ENCODE data around the gene NUCKS1. TPM values are rescaled to one million over a fixed set of nuclear protein-coding genes. Genes with fewer than 3 reads are reported as not detected.

Gene NUCKS1
- total and polyA plus RNA-seq, 2 donors from 2014 or later: 101 to 182 TPM

DNA sequence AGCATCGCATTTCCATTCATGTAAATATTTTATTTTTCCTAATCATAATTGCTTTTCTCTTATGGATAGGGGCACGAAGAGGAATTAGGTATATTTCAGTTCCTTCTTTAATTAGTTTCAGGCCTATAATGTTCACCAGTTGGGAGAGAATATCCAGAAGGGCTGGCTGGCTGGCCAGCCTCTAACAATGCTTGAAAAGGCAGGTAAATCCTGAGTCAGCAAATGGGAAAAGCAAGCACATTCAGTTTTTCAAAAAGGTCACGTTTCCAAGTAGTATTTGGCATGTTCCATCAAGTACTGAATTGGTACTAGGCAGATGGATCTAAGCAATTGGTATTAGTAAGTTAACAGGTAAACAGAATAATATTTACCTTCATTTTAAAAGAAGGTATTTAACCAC is 17.3 kb upstream of the NUCKS1 start:
- Histone ChIP-seq H3K27me3 (ENCODE audit: control insufficient read depth, insufficient read depth, low read length) (no peaks in the 10 kb centered on the region), H3K27ac (ENCODE audit: low read depth in 2 of 2, low read length in 2 of 2) (no peak overlapping the region), H3K4me1 (ENCODE audit: control insufficient read depth in 2 of 3, insufficient read depth in 2 of 3, low read depth in 1 of 3, low read length in 3 of 3) (peaks cover 0 to 5% (median 0%) of the 10 kb centered on the region in 3 donors), H3K9ac (ENCODE audit: low read length in 3 of 3) (no peak overlapping the region), H3K4me3 (ENCODE audit: low read length in 3 of 3) (no peak overlapping the region), H3K9me3 (ENCODE audit: control insufficient read depth in 2 of 3, insufficient read depth in 1 of 3, low read length in 3 of 3) (no peaks in the 10 kb centered on the region), H3K36me3 (ENCODE audit: control insufficient read depth in 2 of 3, insufficient read depth in 3 of 3, low read length in 3 of 3) (peaks cover 0 to 6% (median 2%) of the 10 kb centered on the region in 3 donors)
- DNase-seq: no peak
- intact Hi-C loops (cut with DNase I): no loop called here
- FAIRE-seq: no peak
- TF ChIP-seq, protein P1, sequence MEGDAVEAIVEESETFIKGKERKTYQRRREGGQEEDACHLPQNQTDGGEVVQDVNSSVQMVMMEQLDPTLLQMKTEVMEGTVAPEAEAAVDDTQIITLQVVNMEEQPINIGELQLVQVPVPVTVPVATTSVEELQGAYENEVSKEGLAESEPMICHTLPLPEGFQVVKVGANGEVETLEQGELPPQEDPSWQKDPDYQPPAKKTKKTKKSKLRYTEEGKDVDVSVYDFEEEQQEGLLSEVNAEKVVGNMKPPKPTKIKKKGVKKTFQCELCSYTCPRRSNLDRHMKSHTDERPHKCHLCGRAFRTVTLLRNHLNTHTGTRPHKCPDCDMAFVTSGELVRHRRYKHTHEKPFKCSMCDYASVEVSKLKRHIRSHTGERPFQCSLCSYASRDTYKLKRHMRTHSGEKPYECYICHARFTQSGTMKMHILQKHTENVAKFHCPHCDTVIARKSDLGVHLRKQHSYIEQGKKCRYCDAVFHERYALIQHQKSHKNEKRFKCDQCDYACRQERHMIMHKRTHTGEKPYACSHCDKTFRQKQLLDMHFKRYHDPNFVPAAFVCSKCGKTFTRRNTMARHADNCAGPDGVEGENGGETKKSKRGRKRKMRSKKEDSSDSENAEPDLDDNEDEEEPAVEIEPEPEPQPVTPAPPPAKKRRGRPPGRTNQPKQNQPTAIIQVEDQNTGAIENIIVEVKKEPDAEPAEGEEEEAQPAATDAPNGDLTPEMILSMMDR (IDR thresholded peaks at IDR 0.05; ENCODE audit: borderline replicate concordance, extremely low read depth, insufficient read depth): no peak

DNA sequence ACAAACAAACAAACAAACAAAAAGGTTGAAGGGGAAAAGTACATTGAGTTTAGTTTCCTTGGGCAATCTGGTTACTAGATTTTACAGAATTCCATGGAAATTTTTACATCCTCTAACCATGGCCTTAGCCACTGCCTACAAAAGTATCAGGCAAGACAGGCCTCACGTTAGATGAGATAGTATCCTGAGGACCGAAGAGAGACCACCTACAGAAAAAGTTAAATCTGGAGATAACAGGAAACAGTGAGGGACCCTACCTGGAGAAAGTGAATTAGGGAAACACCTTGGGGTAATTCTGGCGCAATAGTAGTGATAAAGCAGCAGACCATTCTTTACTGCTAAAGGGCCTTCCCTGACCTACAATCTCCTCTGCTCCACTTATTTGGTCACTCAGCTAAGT is 16.6 kb upstream of the NUCKS1 start:
- no peak overlapping the region for H3K4me3 ChIP-seq (ENCODE audit: low read length in 3 of 3)
- no peaks in the 10 kb centered on the region for H3K27me3 ChIP-seq (ENCODE audit: control insufficient read depth, insufficient read depth, low read length)
- FAIRE-seq (no peak), DNase-seq (no peak)
- no peak overlapping the region for H3K9ac ChIP-seq (ENCODE audit: low read length in 3 of 3)
- no peaks in the 10 kb centered on the region for H3K9me3 ChIP-seq (ENCODE audit: control insufficient read depth in 2 of 3, insufficient read depth in 1 of 3, low read length in 3 of 3)
- peaks cover 0 to 4% (median 0%) of the 10 kb centered on the region in 3 donors for H3K4me1 ChIP-seq (ENCODE audit: control insufficient read depth in 2 of 3, insufficient read depth in 2 of 3, low read depth in 1 of 3, low read length in 3 of 3)
- peaks cover 0 to 6% (median 2%) of the 10 kb centered on the region in 3 donors for H3K36me3 ChIP-seq (ENCODE audit: control insufficient read depth in 2 of 3, insufficient read depth in 3 of 3, low read length in 3 of 3)
- H3K27ac ChIP-seq (ENCODE audit: low read depth in 2 of 2, low read length in 2 of 2): no peak overlapping the region
- TF ChIP-seq, protein P1 (IDR thresholded peaks at IDR 0.05; ENCODE audit: borderline replicate concordance, extremely low read depth, insufficient read depth): no peak
- intact Hi-C loops (cut with DNase I): no loop called here

DNA sequence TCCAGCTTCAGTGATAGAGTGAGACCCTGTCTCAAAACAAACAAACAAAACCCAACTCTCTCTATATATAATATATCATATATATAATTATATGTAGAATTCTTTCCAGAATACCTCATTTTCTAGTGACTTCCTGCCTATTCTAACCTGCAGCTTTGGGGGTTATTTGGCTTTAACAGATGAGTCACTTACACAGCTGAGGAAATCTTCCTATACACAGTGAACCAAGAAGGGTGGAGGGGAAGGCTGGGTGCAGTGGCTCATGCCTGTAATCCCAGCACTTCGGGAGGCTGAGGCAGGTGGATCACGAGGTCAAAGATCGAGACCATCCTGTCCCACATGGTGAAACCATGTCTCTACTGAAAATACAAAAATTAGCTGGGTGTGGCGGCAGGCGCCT is 16.1 kb upstream of the NUCKS1 start:
- no peaks in the 10 kb centered on the region for H3K4me1 ChIP-seq (ENCODE audit: control insufficient read depth in 2 of 3, insufficient read depth in 2 of 3, low read depth in 1 of 3, low read length in 3 of 3)
- TF ChIP-seq, protein P1 (IDR thresholded peaks at IDR 0.05; ENCODE audit: borderline replicate concordance, extremely low read depth, insufficient read depth): no peak
- FAIRE-seq: no peak

DNA sequence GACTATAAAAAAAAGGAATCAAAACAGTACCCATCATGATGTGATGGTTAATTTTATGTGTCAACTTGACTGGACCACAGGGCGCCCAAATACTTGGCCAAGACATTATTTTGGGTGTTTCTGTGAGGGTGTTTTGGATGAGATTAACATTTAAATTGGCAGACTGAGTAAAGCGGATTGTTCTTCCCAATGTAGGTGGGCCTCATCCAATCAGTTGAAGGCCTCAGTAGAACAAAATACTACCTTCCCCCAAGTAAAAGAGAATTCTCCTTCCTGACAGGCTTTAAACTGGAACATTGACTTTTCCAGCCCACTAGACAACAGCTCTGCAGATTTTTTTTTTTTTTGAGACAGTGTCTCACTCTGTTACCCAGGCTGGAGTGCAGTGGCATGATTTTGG is 14.6 kb upstream of the NUCKS1 start:
- TF ChIP-seq, protein P1 (IDR thresholded peaks at IDR 0.05; ENCODE audit: borderline replicate concordance, extremely low read depth, insufficient read depth): no peak
- H3K9ac ChIP-seq (ENCODE audit: low read length in 3 of 3): no peak overlapping the region

More for the DNA sequence above, 16.1 kb upstream of the NUCKS1 start:
- Histone ChIP-seq H3K27ac (ENCODE audit: low read depth in 2 of 2, low read length in 2 of 2) (no peak overlapping the region), H3K9ac (ENCODE audit: low read length in 3 of 3) (no peak overlapping the region), H3K4me3 (ENCODE audit: low read length in 3 of 3) (no peak overlapping the region), H3K27me3 (ENCODE audit: control insufficient read depth, insufficient read depth, low read length) (no peaks in the 10 kb centered on the region), H3K9me3 (ENCODE audit: control insufficient read depth in 2 of 3, insufficient read depth in 1 of 3, low read length in 3 of 3) (no peaks in the 10 kb centered on the region), H3K36me3 (ENCODE audit: control insufficient read depth in 2 of 3, insufficient read depth in 3 of 3, low read length in 3 of 3) (peaks cover 0 to 6% (median 2%) of the 10 kb centered on the region in 3 donors)
- no peak for DNase-seq
- intact Hi-C loops (cut with DNase I): no loop called here

More for the DNA sequence above, 14.6 kb upstream of the NUCKS1 start:
- no peak for DNase-seq
- no peak for FAIRE-seq
- Histone ChIP-seq H3K4me1 (ENCODE audit: control insufficient read depth in 2 of 3, insufficient read depth in 2 of 3, low read depth in 1 of 3, low read length in 3 of 3) (no peaks in the 10 kb centered on the region), H3K36me3 (ENCODE audit: control insufficient read depth in 2 of 3, insufficient read depth in 3 of 3, low read length in 3 of 3) (no peaks in the 10 kb centered on the region), H3K27ac (ENCODE audit: low read depth in 2 of 2, low read length in 2 of 2) (no peak overlapping the region), H3K4me3 (ENCODE audit: low read length in 3 of 3) (no peak overlapping the region), H3K27me3 (ENCODE audit: control insufficient read depth, insufficient read depth, low read length) (no peaks in the 10 kb centered on the region), H3K9me3 (ENCODE audit: control insufficient read depth in 2 of 3, insufficient read depth in 1 of 3, low read length in 3 of 3) (no peaks in the 10 kb centered on the region)
- intact Hi-C loops (cut with DNase I): no loop called here
